ENCODE results near the gene PSD2.

DNA sequence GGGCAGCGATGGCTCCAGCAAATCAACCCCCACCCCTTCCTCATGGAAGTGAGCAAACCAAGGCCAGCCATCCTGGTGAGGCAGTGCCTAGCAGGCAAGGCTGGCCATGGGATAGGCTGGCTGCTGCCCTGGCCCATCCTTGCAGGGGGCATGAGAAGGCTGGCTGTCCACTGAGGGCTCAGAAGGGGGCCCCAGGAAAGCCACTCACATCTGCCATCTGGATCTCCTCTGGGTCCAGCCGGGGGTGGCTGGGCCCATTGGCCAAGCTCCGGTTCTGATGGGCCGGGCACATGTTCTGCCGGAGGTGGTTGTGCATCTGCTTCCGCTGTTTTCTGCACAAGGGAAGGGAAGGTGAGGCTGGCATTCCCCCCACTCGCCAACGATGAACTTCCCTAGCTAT lies 57.1 kb downstream of the PSD2 start:
- TF ChIP-seq POLR2A (IDR thresholded peaks at IDR 0.05; ENCODE audit: low read length) (no peak), GATA1 (IDR thresholded peaks at IDR 0.05; ENCODE audit: low read depth, low read length) (no peak)

Measured in erythroblast (primary cell).